Erythroblast (primary cell): ENCODE measurements around the gene MEGF11.

ENCODE experiments used
- GATA1 ChIP-seq: IDR thresholded peaks from 2 replicates; pipeline ENCODE4 v1.6.1; 2011; ENCODE audit warnings: low read depth, mild to moderate bottlenecking, control low read depth, low read length, moderate library complexity
- POLR2A ChIP-seq: IDR thresholded peaks from 2 replicates; pipeline ENCODE4 v1.6.1; 2011; ENCODE audit warnings: mild to moderate bottlenecking, low read length

GRCh38 chr15:66017792-66018487, 235.6 kb downstream of the MEGF11 start:
- TF ChIP-seq POLR2A = no peak
- no peak for TF ChIP-seq GATA1
